WTC11 (cell line): ENCODE data around the gene MRGPRF. TPM values are rescaled to one million over a fixed set of nuclear protein-coding genes. Genes with fewer than 3 reads are reported as not detected.

ENCODE experiments used
- ATAC-seq: fragments of 200-7000 bp; cut with Tn5 transposase; 2 replicates; pipeline ENCODE4 v1.10.0; 2021; ENCODE audit warnings: mild to moderate bottlenecking, moderate library complexity
- CTCF ChIA-PET: fragments of 300-600 bp; sonication (Branson Sonifier 250); formaldehyde crosslinking; loops from one replicate; lab custom pipeline; 2021; ENCODE audit warnings: antibody characterized with exemption; lab: Charles Lee
- POLR2A ChIA-PET: fragments of 350-600 bp; sonication (Branson Sonifier 250); formaldehyde crosslinking; loops from one replicate; lab custom pipeline; 2021; ENCODE audit warnings: antibody characterized with exemption; lab: Charles Lee
- DNase-seq: peaks from one replicate; pipeline ENCODE4 v3.0.0; 2021; ENCODE audit warnings: low spot score
- H3K27ac Mint-ChIP-seq: 2 replicates; pipeline ENCODE4 v1.8.0; 2021; ENCODE audit warnings: mixed read lengths
- H3K27me3 Mint-ChIP-seq: 2 replicates; pipeline ENCODE4 v1.8.0; 2021; ENCODE audit warnings: low read depth, mild to moderate bottlenecking, moderate library complexity, mixed read lengths
- H3K36me3 Mint-ChIP-seq: 2 replicates; pipeline ENCODE4 v1.8.0; 2021; ENCODE audit warnings: mixed read lengths
- H3K4me1 Mint-ChIP-seq: 2 replicates; pipeline ENCODE4 v1.8.0; 2022; ENCODE audit warnings: mixed read lengths
- H3K4me3 Mint-ChIP-seq: 2 replicates; pipeline ENCODE4 v1.8.0; 2021; ENCODE audit warnings: mild to moderate bottlenecking, moderate library complexity, mixed read lengths
- H3K9me3 Mint-ChIP-seq: 2 replicates; pipeline ENCODE4 v1.8.0; 2021; ENCODE audit warnings: mixed read lengths
- AFF4 ChIP-seq: sonication (generic); formaldehyde crosslinking; IDR thresholded peaks from 2 replicates; pipeline ENCODE4 v1.8.1; 2023; ENCODE audit warnings: mild to moderate bottlenecking, missing genetic modification reagents, borderline replicate concordance
- ARID4B ChIP-seq: sonication (generic); formaldehyde crosslinking; IDR thresholded peaks from 2 replicates; pipeline ENCODE4 v1.8.0; 2023; ENCODE audit warnings: missing genetic modification reagents, mild to moderate bottlenecking, borderline replicate concordance
- ATF1 ChIP-seq: sonication (generic); formaldehyde crosslinking; IDR thresholded peaks from 2 replicates; pipeline ENCODE4 v1.8.1; 2023; ENCODE audit warnings: mild to moderate bottlenecking, moderate library complexity, missing genetic modification reagents
- ATF3 ChIP-seq: sonication (generic); formaldehyde crosslinking; conservative IDR thresholded peaks from 2 replicates; pipeline ENCODE4 v1.8.1; 2022; ENCODE audit warnings: mild to moderate bottlenecking, missing genetic modification reagents
- CDX4 ChIP-seq: fragments of 250-450 bp; sonication (Bioruptor Pico); IDR thresholded peaks from 2 replicates; pipeline ENCODE4 v1.9.0; 2021; ENCODE audit warnings: moderate library complexity, mild to moderate bottlenecking, inconsistent platforms, borderline replicate concordance
- CREM ChIP-seq: sonication (generic); formaldehyde crosslinking; IDR thresholded peaks from 2 replicates; pipeline ENCODE4 v1.8.1; 2022; ENCODE audit warnings: mild to moderate bottlenecking, missing genetic modification reagents, moderate library complexity
- ELF4 ChIP-seq: sonication (generic); formaldehyde crosslinking; IDR thresholded peaks from 2 replicates; pipeline ENCODE4 v1.8.1; 2022; ENCODE audit warnings: low read depth, mild to moderate bottlenecking, moderate library complexity, missing genetic modification reagents
- FOXJ3 ChIP-seq: sonication (generic); formaldehyde crosslinking; IDR thresholded peaks from 2 replicates; pipeline ENCODE4 v1.9.0; 2021; ENCODE audit warnings: missing genetic modification reagents, mild to moderate bottlenecking, borderline replicate concordance
- FOXP4 ChIP-seq: sonication (generic); formaldehyde crosslinking; IDR thresholded peaks from 2 replicates; pipeline ENCODE4 v1.8.0; 2022; ENCODE audit warnings: mild to moderate bottlenecking, missing genetic modification reagents
- NFATC4 ChIP-seq: fragments of 250-450 bp; sonication (Bioruptor Pico); IDR thresholded peaks from 2 replicates; pipeline ENCODE4 v1.9.0; 2021; ENCODE audit warnings: mild to moderate bottlenecking
- NFE2L1 ChIP-seq: sonication (generic); formaldehyde crosslinking; IDR thresholded peaks from 2 replicates; pipeline ENCODE4 v1.8.1; 2023; ENCODE audit warnings: missing genetic modification reagents
- NFYB ChIP-seq: sonication (generic); formaldehyde crosslinking; conservative IDR thresholded peaks from 2 replicates; pipeline ENCODE4 v1.8.0; 2022; ENCODE audit warnings: low read depth, missing genetic modification reagents
- NR2C2 ChIP-seq: sonication (generic); formaldehyde crosslinking; IDR thresholded peaks from 2 replicates; pipeline ENCODE4 v1.8.0; 2022; ENCODE audit warnings: mild to moderate bottlenecking, missing genetic modification reagents
- OVOL2 ChIP-seq: fragments of 250-450 bp; sonication (Bioruptor Pico); IDR thresholded peaks from 2 replicates; pipeline ENCODE4 v1.9.0; 2021; ENCODE audit warnings: mild to moderate bottlenecking, borderline replicate concordance
- PRRX2 ChIP-seq: fragments of 250-450 bp; sonication (Bioruptor Pico); IDR thresholded peaks from 2 replicates; pipeline ENCODE4 v1.8.0; 2021; ENCODE audit warnings: mild to moderate bottlenecking
- SP1 ChIP-seq: sonication (generic); formaldehyde crosslinking; conservative IDR thresholded peaks from 2 replicates; pipeline ENCODE4 v1.8.1; 2022; ENCODE audit warnings: missing genetic modification reagents
- ZNF232 ChIP-seq: sonication (generic); formaldehyde crosslinking; IDR thresholded peaks from 2 replicates; pipeline ENCODE4 v1.8.0; 2022; ENCODE audit warnings: mild to moderate bottlenecking, missing genetic modification reagents
- ZNF263 ChIP-seq: sonication (generic); formaldehyde crosslinking; IDR thresholded peaks from 2 replicates; pipeline ENCODE4 v1.8.1; 2022; ENCODE audit warnings: low read depth, mild to moderate bottlenecking, moderate library complexity, missing genetic modification reagents
- ZNF396 ChIP-seq: fragments of 250-450 bp; sonication (Bioruptor Pico); IDR thresholded peaks from 2 replicates; pipeline ENCODE4 v1.8.0; 2021; ENCODE audit warnings: mild to moderate bottlenecking, moderate library complexity, borderline replicate concordance
- ZNF425 ChIP-seq: fragments of 250-450 bp; sonication (Bioruptor Pico); conservative IDR thresholded peaks from 2 replicates; pipeline ENCODE4 v1.9.0; 2021; ENCODE audit warnings: mild to moderate bottlenecking
- total RNA-seq: library from RNA; stranded (reverse); gene quantifications from 3 replicates; pipeline ENCODE4 v1.2.3, GENCODE V29; 2021

The MRGPRF gene
- total RNA-seq, 1 experiment from 2014 or later = 3.8 TPM

GRCh38 chr11:68966894-68967780, 45.9 kb downstream of the MRGPRF start (continued):
- TF ChIP-seq SP1 (no peak), CREM (CRISPR knock-in tag) (no peak), NFYB (CRISPR knock-in tag) (no peak), AFF4 (CRISPR knock-in tag) (no peak), FOXJ3 (CRISPR knock-in tag) (no peak), NFE2L1 (CRISPR knock-in tag) (no peak), ATF3 (CRISPR knock-in tag) (no peak), ARID4B (CRISPR knock-in tag) (no peak), OVOL2 (CRISPR knock-in tag) (no peak)
- TF ChIP-seq, all 79 proteins: peak for 0

- H3K27ac Mint-ChIP-seq = no peak overlapping the region
- no peaks in the 10 kb centered on the region for H3K36me3 Mint-ChIP-seq
- H3K4me3 Mint-ChIP-seq = no peak overlapping the region
- H3K9me3 Mint-ChIP-seq = peaks cover 19% of the 10 kb centered on the region
- DNase-seq (no peak), ATAC-seq (no peak)
- H3K27me3 Mint-ChIP-seq = no peaks in the 10 kb centered on the region
- peaks cover 6% of the 10 kb centered on the region for H3K4me1 Mint-ChIP-seq
- POLR2A ChIA-PET = no interaction called here
- CTCF ChIA-PET = interaction anchor here (1.0 to 5.0 kb wide), 2 partner anchors 10 to 16 kb away, joined by 3 to 40 read pairs; no protein-coding TSS in a partner anchor
- TF ChIP-seq ELF4 (no peak), ZNF425 (CRISPR knock-in tag) (no peak), ZNF232 (CRISPR knock-in tag) (no peak), FOXP4 (CRISPR knock-in tag) (no peak), CDX4 (CRISPR knock-in tag) (no peak), NR2C2 (no peak), NFATC4 (no peak), PRRX2 (CRISPR knock-in tag) (no peak), ZNF396 (CRISPR knock-in tag) (no peak), ATF1 (CRISPR knock-in tag) (no peak), ZNF263 (no peak)
Measured at GRCh38 chr11:68965901-68966853, 46.9 kb downstream of the MRGPRF start.
